HG03066 (cell line): Measurements from ENCODE around the gene PAX1.

Source experiments
- ATAC-seq: cut with Tn5 transposase; IDR thresholded peaks from one replicate; pipeline ENCODE4 v1.9.1; 2021; ENCODE audit warnings: low read depth; ENCODE audit not compliant: unreplicated experiment

PAX1 gene

GRCh38 chr20:21705575-21706260 lies at the start of gene PAX1:
Gene PAX1, plus strand, starts transcription at chr20:21705664. Its CDS starts 49 bp downstream, at chr20:21705713.
- no peak for ATAC-seq

GRCh38 chr20:21656308-21657067 lies 49.0 kb upstream of the PAX1 start:
- ATAC-seq: no peak

GRCh38 chr20:21661488-21662055 lies 43.9 kb upstream of the PAX1 start:
- no peak for ATAC-seq

GRCh38 chr20:21663465-21663864 lies 42.0 kb upstream of the PAX1 start:
- no peak for ATAC-seq

GRCh38 chr20:21665687-21666446 lies 39.6 kb upstream of the PAX1 start:
- ATAC-seq: no peak

- ATAC-seq: no peak
Measured at GRCh38 chr20:21670126-21670525, 35.3 kb upstream of the PAX1 start.

GRCh38 chr20:21670981-21671380 lies 34.5 kb upstream of the PAX1 start:
- no peak for ATAC-seq

GRCh38 chr20:21677261-21677660 lies 28.2 kb upstream of the PAX1 start:
- ATAC-seq: no peak

GRCh38 chr20:21677781-21678180 lies 27.7 kb upstream of the PAX1 start:
- no peak for ATAC-seq

GRCh38 chr20:21681234-21681921 lies 24.1 kb upstream of the PAX1 start:
- ATAC-seq: no peak

- no peak for ATAC-seq
Measured at GRCh38 chr20:21681922-21682318, 23.5 kb upstream of the PAX1 start.

GRCh38 chr20:21682521-21682954 lies 22.9 kb upstream of the PAX1 start:
- ATAC-seq: no peak

GRCh38 chr20:21684671-21685070 lies 20.8 kb upstream of the PAX1 start:
- no peak for ATAC-seq

GRCh38 chr20:21685981-21686380 lies 19.5 kb upstream of the PAX1 start:
- ATAC-seq: no peak

GRCh38 chr20:21693322-21693721 lies 12.1 kb upstream of the PAX1 start:
- ATAC-seq: no peak

- ATAC-seq: no peak
Measured at GRCh38 chr20:21698494-21699215, 6.8 kb upstream of the PAX1 start.

GRCh38 chr20:21699216-21699508 lies 6.3 kb upstream of the PAX1 start:
- ATAC-seq: no peak

- ATAC-seq: no peak
Measured at GRCh38 chr20:21701171-21701876, 4.1 kb upstream of the PAX1 start.

GRCh38 chr20:21702016-21702415 lies 3.4 kb upstream of the PAX1 start:
- ATAC-seq: no peak
